Fibroblast of pulmonary artery (primary cell): ENCODE measurements around the gene BMP10.

Source experiments
- DNase-seq: peaks from one replicate; pipeline ENCODE4 v3.0.0-alpha.2; 2010; ENCODE audit warnings: low read depth
- H3K4me3 ChIP-seq: replicated peaks from 2 replicates; pipeline ENCODE4 v1.5.1; 2011; ENCODE audit warnings: low read depth, mild to moderate bottlenecking, control low read depth, low read length, moderate library complexity
- CTCF ChIP-seq: IDR thresholded peaks from 2 replicates; pipeline ENCODE4 v1.5.1; 2011; ENCODE audit warnings: mild to moderate bottlenecking, control low read depth, low read length, inconsistent platforms; ENCODE audit errors: missing control alignments

Gene BMP10

DNA sequence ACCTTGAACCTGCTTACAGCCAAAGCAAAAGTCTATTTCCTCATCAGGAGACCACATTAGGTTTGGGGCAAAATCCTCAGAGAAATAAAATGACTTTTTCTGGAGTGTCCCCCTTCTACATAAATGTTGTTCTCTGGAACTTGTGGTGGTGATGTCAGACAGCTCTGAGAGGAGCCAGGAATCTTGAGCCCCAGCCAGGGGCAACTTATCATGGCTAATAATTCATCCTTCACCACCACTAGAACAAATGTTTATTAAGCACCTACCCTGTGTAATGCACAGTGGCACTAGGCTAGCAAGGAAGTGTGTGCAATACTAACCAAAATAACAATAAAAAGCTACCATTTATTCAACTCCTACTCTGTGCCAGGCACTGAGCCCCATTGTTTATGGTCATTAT, 9.0 kb upstream of the BMP10 start:
- H3K4me3 ChIP-seq = no peak overlapping the region
- no peak for TF ChIP-seq CTCF
- peak; percentile 12 for DNase-seq

DNA sequence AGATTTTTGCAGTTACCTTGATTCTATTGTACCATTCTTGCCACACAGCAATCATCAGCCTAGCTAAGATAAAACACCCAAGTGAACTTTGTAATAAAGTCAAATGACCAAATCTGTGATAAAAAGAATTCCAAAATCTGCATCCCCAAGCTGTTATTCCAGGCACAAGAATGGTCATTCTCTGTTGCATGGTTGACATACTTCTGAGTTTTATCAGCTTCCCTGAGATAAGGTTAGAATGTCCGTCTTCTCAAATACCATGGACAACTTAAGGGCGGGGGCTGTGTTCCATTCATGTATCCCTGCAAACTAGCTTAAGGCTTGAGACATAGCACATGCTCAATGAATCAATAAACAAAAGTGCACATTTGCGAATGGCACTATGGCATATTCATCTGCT, 8.1 kb upstream of the BMP10 start:
- DNase-seq = peak; percentile 67
- no peak overlapping the region for H3K4me3 ChIP-seq
- no peak for TF ChIP-seq CTCF

GRCh38 chr2:68878753-68879152, 7.6 kb upstream of the BMP10 start:
- no peak overlapping the region for H3K4me3 ChIP-seq
- TF ChIP-seq CTCF = no peak
- DNase-seq = peak; percentile 68

GRCh38 chr2:68878071-68878711, 7.0 kb upstream of the BMP10 start:
- no peak overlapping the region for H3K4me3 ChIP-seq
- TF ChIP-seq CTCF = no peak
- DNase-seq = peak; percentile 23

DNA sequence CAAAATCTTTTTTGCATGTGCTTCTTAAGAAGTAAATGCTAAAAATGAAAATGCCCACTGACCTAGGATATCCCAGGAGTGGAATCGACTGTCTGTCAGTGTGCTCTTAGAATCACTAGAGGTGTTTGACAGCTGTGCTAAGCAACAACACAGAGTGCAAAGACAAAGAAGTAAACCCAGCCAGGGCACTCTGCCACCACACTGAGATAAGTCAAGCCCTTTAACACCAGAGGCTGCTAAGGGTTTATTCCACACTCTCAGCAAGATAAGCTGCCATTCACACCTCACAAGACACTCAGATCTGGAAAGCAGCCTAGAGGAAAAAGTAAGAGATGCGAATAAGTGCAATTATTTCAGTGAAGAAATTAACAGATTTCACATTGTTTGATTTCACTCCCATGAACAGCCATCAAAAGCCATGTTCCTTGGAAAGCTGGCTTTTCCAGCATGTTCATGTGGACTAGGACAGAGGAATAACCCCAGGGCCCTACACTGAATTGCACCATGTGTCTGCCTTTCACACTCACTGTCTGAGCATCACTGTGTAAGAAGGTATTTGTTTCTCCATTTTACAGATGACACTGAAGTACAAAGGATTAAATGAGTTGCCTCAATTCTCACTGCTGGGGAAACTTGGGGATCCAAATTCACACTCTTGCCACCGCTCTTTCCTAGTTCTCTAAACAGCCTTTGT, 6.0 kb upstream of the BMP10 start:
- no peak overlapping the region for H3K4me3 ChIP-seq
- no peak for DNase-seq
- no peak for TF ChIP-seq CTCF

DNA sequence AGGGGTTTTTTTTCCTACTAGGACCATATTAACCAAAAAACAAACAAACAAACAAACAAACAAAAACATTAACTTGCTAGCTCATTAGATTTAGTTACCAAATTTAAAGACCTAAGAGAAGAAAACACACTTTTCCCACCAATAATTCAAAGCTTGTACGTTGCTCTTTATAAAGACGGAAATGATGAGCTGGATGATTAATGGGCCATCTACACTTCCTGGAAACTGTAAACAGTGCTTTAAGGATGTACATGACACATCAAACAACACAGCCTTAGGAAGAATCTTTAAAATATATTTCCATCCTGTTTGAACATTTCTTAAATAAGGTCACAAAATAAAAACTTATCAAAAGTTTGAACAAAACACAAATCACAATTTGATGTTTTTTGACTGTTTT, 982 bp downstream of the BMP10 start:
- peak; percentile 65 for DNase-seq
- H3K4me3 ChIP-seq = no peak overlapping the region
- no peak for TF ChIP-seq CTCF

- no peak overlapping the region for H3K4me3 ChIP-seq
- no peak for DNase-seq
- no peak for TF ChIP-seq CTCF
These were observed 6.1 kb downstream of the BMP10 start for GRCh38 chr2:68865108-68865507.
